Hypothalamus (tissue), 51 donors: ENCODE measurements around the gene FLNB.

Experiments used
- DNase-seq, 51 donors: peaks; one replicate each; lab custom pipeline; 2025; lab: John Stamatoyannopoulos, UW

FLNB gene

GRCh38 chr3:58176185-58176530 is 167.9 kb downstream of the FLNB start:
- DNase-seq = no peak

GRCh38 chr3:58176827-58177489 is 168.7 kb downstream of the FLNB start:
- DNase-seq = no peak

- DNase-seq = peak; percentile 9 to 91 (median 75)
Measured at GRCh38 chr3:58177747-58178527, 169.7 kb downstream of the FLNB start.

- DNase-seq = no peak
Measured at GRCh38 chr3:58178528-58179234, 170.5 kb downstream of the FLNB start.

GRCh38 chr3:58179235-58180098 is 171.2 kb downstream of the FLNB start:
- DNase-seq = no peak

GRCh38 chr3:58180099-58180880 is 172.1 kb downstream of the FLNB start:
- DNase-seq = no peak

- DNase-seq = no peak
Measured at GRCh38 chr3:58180940-58181587, 172.8 kb downstream of the FLNB start.

- DNase-seq = no peak
Measured at GRCh38 chr3:58183221-58183620, 175.0 kb downstream of the FLNB start.

GRCh38 chr3:58183891-58184290 is 175.7 kb downstream of the FLNB start:
- DNase-seq = no peak

- DNase-seq = no peak
Measured at GRCh38 chr3:58184309-58184981, 176.2 kb downstream of the FLNB start.

- no peak for DNase-seq
Measured at GRCh38 chr3:58184982-58185360, 176.7 kb downstream of the FLNB start.

GRCh38 chr3:58188173-58188564 is 179.9 kb downstream of the FLNB start:
- no peak for DNase-seq

- DNase-seq = no peak
Measured at GRCh38 chr3:58188921-58189451, 180.8 kb downstream of the FLNB start.

GRCh38 chr3:58189691-58190090 is 181.5 kb downstream of the FLNB start:
- no peak for DNase-seq

GRCh38 chr3:58190291-58190690 is 182.1 kb downstream of the FLNB start:
- no peak for DNase-seq

- no peak for DNase-seq
Measured at GRCh38 chr3:58190882-58191281, 182.7 kb downstream of the FLNB start.

- DNase-seq = no peak
Measured at GRCh38 chr3:58191361-58191991, 183.3 kb downstream of the FLNB start.

- no peak for DNase-seq
Measured at GRCh38 chr3:58192069-58192468, 183.8 kb downstream of the FLNB start.
